ENCODE data around the gene PAPLN.

DNA sequence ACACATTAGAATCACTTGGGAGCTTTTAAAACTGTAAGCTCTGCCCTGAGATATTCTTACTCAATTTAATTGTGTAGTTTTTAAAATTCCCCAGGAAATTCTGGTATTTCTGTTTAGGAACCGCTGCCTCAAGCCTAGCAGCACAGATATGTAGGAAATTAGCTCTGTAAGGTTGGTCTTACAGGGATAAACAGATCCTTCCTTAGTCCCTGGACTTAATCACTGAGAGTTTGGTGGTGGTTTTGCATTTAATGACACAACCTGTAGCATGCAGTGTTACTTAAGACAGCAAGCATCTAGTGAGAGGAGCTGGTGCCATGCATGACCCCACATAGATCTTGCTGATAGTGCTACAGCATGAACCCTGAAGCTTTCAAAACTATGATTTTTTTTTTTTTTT lies 19.9 kb upstream of the PAPLN start:
- TF ChIP-seq, protein P1, sequence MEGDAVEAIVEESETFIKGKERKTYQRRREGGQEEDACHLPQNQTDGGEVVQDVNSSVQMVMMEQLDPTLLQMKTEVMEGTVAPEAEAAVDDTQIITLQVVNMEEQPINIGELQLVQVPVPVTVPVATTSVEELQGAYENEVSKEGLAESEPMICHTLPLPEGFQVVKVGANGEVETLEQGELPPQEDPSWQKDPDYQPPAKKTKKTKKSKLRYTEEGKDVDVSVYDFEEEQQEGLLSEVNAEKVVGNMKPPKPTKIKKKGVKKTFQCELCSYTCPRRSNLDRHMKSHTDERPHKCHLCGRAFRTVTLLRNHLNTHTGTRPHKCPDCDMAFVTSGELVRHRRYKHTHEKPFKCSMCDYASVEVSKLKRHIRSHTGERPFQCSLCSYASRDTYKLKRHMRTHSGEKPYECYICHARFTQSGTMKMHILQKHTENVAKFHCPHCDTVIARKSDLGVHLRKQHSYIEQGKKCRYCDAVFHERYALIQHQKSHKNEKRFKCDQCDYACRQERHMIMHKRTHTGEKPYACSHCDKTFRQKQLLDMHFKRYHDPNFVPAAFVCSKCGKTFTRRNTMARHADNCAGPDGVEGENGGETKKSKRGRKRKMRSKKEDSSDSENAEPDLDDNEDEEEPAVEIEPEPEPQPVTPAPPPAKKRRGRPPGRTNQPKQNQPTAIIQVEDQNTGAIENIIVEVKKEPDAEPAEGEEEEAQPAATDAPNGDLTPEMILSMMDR (conservative IDR thresholded peaks at IDR 0.05; ENCODE audit: low read length), result no peak
- no peak for TF ChIP-seq EZH2phosphoT487 (IDR thresholded peaks at IDR 0.05; ENCODE audit: borderline replicate concordance)
